ENCODE measurements around the gene SLC4A11. TPM values are rescaled to one million over a fixed set of nuclear protein-coding genes. Genes with fewer than 3 reads are reported as not detected.

SLC4A11 gene
- polyA plus RNA-seq, 1 donor from 2014 or later, result 0.19 TPM

DNA sequence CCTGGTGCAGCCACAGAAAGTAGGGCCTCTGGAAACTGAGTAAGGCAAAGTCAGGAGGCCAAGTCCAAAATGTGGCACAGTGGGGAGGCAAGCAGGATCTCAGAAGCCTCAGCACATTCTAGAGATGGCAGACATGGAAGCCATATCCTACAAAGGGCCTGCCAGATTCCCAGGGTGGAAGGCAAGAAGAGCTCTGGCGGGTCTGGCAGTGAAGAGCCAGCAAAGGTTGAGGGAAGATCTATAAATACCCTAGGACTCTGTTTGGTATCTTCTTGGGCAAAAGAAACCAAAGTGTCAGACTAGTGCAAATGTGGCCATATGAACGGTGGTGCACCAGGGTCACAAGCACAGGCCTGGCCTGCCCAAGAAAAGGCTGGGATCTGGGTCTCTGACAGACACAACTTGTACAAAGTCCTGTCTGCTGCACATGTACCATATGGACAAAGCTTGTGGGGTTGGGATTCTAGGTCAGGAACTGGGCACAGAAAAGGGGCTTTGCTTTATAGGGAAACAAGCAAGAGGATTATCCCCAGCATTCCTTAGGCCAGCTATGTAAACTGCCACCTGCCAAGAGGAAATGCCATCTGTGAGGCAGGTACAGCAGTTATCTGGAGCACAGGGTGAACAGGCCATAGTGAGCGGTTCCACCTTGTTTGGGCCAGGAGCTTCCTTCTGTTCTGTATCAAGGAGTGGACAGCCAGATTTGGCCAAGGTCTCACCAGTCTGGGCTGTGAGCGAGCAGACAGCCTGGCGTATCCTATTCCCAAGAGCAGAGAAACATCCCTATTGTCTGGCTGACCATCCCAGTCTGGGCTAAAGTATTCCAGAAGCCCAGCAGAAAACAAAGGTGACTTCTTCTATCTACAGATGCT is 36.3 kb upstream of the SLC4A11 start:
- Histone ChIP-seq H3K4me2 (ENCODE audit: low read length) (no peak overlapping the region), H3K4me3 (ENCODE audit: low read length) (no peak overlapping the region), H3K79me2 (replicated peaks; ENCODE audit: insufficient read depth, low read length) (no peaks in the 10 kb centered on the region), H3K36me3 (ENCODE audit: insufficient read depth, low read length) (peaks cover 7% of the 10 kb centered on the region), H3K9me3 (ENCODE audit: low read length) (no peaks in the 10 kb centered on the region), H3F3A (ENCODE audit: insufficient read depth, low read length, poor library complexity, severe bottlenecking) (no peaks in the 10 kb centered on the region), H4K20me1 (ENCODE audit: insufficient read depth) (no peaks in the 10 kb centered on the region), H3K27me3 (ENCODE audit: insufficient read depth, low read depth, low read length) (no peaks in the 10 kb centered on the region), H3K27ac (ENCODE audit: low read length) (no peak overlapping the region), H3K9me2 (ENCODE audit: insufficient read depth, low read length) (no peaks in the 10 kb centered on the region), H2AFZ (ENCODE audit: low read depth, low read length) (no peak overlapping the region), H3K9ac (ENCODE audit: low read length) (no peak overlapping the region)
- TF ChIP-seq, protein P1, sequence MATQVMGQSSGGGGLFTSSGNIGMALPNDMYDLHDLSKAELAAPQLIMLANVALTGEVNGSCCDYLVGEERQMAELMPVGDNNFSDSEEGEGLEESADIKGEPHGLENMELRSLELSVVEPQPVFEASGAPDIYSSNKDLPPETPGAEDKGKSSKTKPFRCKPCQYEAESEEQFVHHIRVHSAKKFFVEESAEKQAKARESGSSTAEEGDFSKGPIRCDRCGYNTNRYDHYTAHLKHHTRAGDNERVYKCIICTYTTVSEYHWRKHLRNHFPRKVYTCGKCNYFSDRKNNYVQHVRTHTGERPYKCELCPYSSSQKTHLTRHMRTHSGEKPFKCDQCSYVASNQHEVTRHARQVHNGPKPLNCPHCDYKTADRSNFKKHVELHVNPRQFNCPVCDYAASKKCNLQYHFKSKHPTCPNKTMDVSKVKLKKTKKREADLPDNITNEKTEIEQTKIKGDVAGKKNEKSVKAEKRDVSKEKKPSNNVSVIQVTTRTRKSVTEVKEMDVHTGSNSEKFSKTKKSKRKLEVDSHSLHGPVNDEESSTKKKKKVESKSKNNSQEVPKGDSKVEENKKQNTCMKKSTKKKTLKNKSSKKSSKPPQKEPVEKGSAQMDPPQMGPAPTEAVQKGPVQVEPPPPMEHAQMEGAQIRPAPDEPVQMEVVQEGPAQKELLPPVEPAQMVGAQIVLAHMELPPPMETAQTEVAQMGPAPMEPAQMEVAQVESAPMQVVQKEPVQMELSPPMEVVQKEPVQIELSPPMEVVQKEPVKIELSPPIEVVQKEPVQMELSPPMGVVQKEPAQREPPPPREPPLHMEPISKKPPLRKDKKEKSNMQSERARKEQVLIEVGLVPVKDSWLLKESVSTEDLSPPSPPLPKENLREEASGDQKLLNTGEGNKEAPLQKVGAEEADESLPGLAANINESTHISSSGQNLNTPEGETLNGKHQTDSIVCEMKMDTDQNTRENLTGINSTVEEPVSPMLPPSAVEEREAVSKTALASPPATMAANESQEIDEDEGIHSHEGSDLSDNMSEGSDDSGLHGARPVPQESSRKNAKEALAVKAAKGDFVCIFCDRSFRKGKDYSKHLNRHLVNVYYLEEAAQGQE (IDR thresholded peaks at IDR 0.05; ENCODE audit: borderline replicate concordance), result no peak
- no peak for TF ChIP-seq SMC3 (conservative IDR thresholded peaks at IDR 0.05; ENCODE audit: poor library complexity)
- TF ChIP-seq RAD21 (conservative IDR thresholded peaks at IDR 0.05), result no peak
- no peak for TF ChIP-seq POLR2AphosphoS5 (IDR thresholded peaks at IDR 0.05)
- TF ChIP-seq MXI1 (conservative IDR thresholded peaks at IDR 0.05; ENCODE audit: poor library complexity, severe bottlenecking), result no peak
- no peak for TF ChIP-seq EZH2 (IDR thresholded peaks at IDR 0.05; ENCODE audit: borderline replicate concordance, insufficient read depth, low read length, poor library complexity, severe bottlenecking)
- no peak for TF ChIP-seq TAF1 (IDR thresholded peaks at IDR 0.05; ENCODE audit: low read depth)
- no peak for TF ChIP-seq EP300 (conservative IDR thresholded peaks at IDR 0.05; ENCODE audit: poor library complexity, severe bottlenecking)

DNA sequence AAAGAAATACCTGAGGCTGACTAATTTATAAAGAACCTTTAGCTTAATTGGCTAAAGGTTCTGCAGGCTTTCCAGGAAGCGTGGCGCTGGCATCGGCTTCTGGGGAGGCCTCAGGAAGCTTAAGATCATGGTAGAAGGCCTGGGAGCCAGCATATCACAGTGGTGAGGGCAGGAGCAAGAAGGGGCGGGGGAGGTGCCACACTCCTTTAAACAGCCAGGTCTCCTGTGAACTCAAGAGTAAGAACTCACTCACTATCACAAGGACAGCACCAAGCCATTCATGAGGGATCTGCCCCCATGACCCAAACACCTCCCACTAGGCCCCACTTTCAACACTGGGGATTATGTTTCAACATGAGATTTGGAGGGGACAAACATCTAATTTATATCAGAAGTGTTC is 34.4 kb upstream of the SLC4A11 start:
- no peaks in the 10 kb centered on the region for H3K9me2 ChIP-seq (ENCODE audit: insufficient read depth, low read length)
- H3K79me2 ChIP-seq (replicated peaks; ENCODE audit: insufficient read depth, low read length), result no peaks in the 10 kb centered on the region
- TF ChIP-seq EP300 (conservative IDR thresholded peaks at IDR 0.05; ENCODE audit: poor library complexity, severe bottlenecking) (no peak), TAF1 (IDR thresholded peaks at IDR 0.05; ENCODE audit: low read depth) (no peak), EZH2 (IDR thresholded peaks at IDR 0.05; ENCODE audit: borderline replicate concordance, insufficient read depth, low read length, poor library complexity, severe bottlenecking) (no peak), POLR2AphosphoS5 (IDR thresholded peaks at IDR 0.05) (no peak), MXI1 (conservative IDR thresholded peaks at IDR 0.05; ENCODE audit: poor library complexity, severe bottlenecking) (no peak), SMC3 (conservative IDR thresholded peaks at IDR 0.05; ENCODE audit: poor library complexity) (no peak), RAD21 (conservative IDR thresholded peaks at IDR 0.05) (no peak)
- TF ChIP-seq, protein P2, sequence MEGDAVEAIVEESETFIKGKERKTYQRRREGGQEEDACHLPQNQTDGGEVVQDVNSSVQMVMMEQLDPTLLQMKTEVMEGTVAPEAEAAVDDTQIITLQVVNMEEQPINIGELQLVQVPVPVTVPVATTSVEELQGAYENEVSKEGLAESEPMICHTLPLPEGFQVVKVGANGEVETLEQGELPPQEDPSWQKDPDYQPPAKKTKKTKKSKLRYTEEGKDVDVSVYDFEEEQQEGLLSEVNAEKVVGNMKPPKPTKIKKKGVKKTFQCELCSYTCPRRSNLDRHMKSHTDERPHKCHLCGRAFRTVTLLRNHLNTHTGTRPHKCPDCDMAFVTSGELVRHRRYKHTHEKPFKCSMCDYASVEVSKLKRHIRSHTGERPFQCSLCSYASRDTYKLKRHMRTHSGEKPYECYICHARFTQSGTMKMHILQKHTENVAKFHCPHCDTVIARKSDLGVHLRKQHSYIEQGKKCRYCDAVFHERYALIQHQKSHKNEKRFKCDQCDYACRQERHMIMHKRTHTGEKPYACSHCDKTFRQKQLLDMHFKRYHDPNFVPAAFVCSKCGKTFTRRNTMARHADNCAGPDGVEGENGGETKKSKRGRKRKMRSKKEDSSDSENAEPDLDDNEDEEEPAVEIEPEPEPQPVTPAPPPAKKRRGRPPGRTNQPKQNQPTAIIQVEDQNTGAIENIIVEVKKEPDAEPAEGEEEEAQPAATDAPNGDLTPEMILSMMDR (IDR thresholded peaks at IDR 0.05; ENCODE audit: poor library complexity, severe bottlenecking), result no peak
- TF ChIP-seq, protein P1 (IDR thresholded peaks at IDR 0.05; ENCODE audit: borderline replicate concordance), result no peak
- no peaks in the 10 kb centered on the region for H3F3A ChIP-seq (ENCODE audit: insufficient read depth, low read length, poor library complexity, severe bottlenecking)
- H3K9ac ChIP-seq (ENCODE audit: low read length), result no peak overlapping the region
- H4K20me1 ChIP-seq (ENCODE audit: insufficient read depth), result no peaks in the 10 kb centered on the region
- H2AFZ ChIP-seq (ENCODE audit: low read depth, low read length), result no peak overlapping the region
- no peak overlapping the region for H3K4me2 ChIP-seq (ENCODE audit: low read length)
- H3K4me3 ChIP-seq (ENCODE audit: low read length), result no peak overlapping the region
- H3K36me3 ChIP-seq (ENCODE audit: insufficient read depth, low read length), result peaks cover 7% of the 10 kb centered on the region
- no peaks in the 10 kb centered on the region for H3K27me3 ChIP-seq (ENCODE audit: insufficient read depth, low read depth, low read length)
- no peaks in the 10 kb centered on the region for H3K9me3 ChIP-seq (ENCODE audit: low read length)
- H3K27ac ChIP-seq (ENCODE audit: low read length), result no peak overlapping the region
